K562 (cell line): ENCODE data around the gene EVI5. TPM values are rescaled to one million over a fixed set of nuclear protein-coding genes. Genes with fewer than 3 reads are reported as not detected.

Source experiments
- ARID1B ChIP-seq: fragments of 450-650 bp; IDR thresholded peaks from 2 replicates; pipeline ENCODE4 v1.6.1; 2016; ENCODE audit warnings: antibody characterized with exemption, mild to moderate bottlenecking, inconsistent platforms
- ATF7 ChIP-seq: fragments of 450-650 bp; IDR thresholded peaks from 2 replicates; pipeline ENCODE4 v1.7.1; 2014; ENCODE audit warnings: mild to moderate bottlenecking, moderate library complexity
- CBFA2T2 ChIP-seq: fragments of 450-650 bp; conservative IDR thresholded peaks from 2 replicates; pipeline ENCODE4 v1.6.1; 2017; ENCODE audit warnings: mild to moderate bottlenecking
- CBFA2T3 ChIP-seq: fragments of 450-650 bp; IDR thresholded peaks from 2 replicates; pipeline ENCODE4 v1.6.1; 2017
- CEBPB ChIP-seq: fragments of 450-650 bp; IDR thresholded peaks from 2 replicates; pipeline ENCODE4 v1.6.1; 2016; ENCODE audit warnings: missing genetic modification characterization, missing compliant biosample characterization
- DNMT1 ChIP-seq: fragments of 450-650 bp; IDR thresholded peaks from 2 replicates; pipeline ENCODE4 v1.6.1; 2016; ENCODE audit warnings: antibody characterized with exemption, mild to moderate bottlenecking
- FOXK2 ChIP-seq, 2 experiments: fragments of 450-650 bp; IDR thresholded peaks in 1 of 2; conservative IDR thresholded peaks in 1 of 2; 2 replicates each; pipeline ENCODE4 v1.6.1; 2016; ENCODE audit warnings: low read depth in 2 of 2, mild to moderate bottlenecking in 1 of 2
- HDAC1 ChIP-seq, 2 experiments: fragments of 450-650 bp; IDR thresholded peaks; 2 replicates each; pipeline ENCODE4 v1.6.1; 2016 to 2017; ENCODE audit warnings: inconsistent platforms in 1 of 2, mild to moderate bottlenecking in 1 of 2, moderate library complexity in 1 of 2
- HMBOX1 ChIP-seq: sonication (generic); IDR thresholded peaks from 2 replicates; pipeline ENCODE4 v1.6.1; 2016
- KDM1A ChIP-seq, 2 experiments: fragments of 450-650 bp; IDR thresholded peaks; 2 replicates each; pipeline ENCODE4 v1.6.1; 2016; ENCODE audit warnings: mild to moderate bottlenecking in 2 of 2
- LEF1 ChIP-seq: fragments of 450-650 bp; IDR thresholded peaks from 2 replicates; pipeline ENCODE4 v1.6.1; 2016; ENCODE audit warnings: mild to moderate bottlenecking
- MAFF ChIP-seq: IDR thresholded peaks from 2 replicates; pipeline ENCODE4 v1.6.1; 2012; ENCODE audit warnings: low read length, improper control_type of control experiment
- MAFG ChIP-seq: fragments of 450-650 bp; conservative IDR thresholded peaks from 2 replicates; pipeline ENCODE4 v1.6.1; 2016; ENCODE audit warnings: missing genetic modification characterization, missing compliant biosample characterization
- MNT ChIP-seq, 2 experiments: fragments of 450-650 bp; conservative IDR thresholded peaks; 2 replicates each; pipeline ENCODE4 v1.6.1; 2017; ENCODE audit warnings: mild to moderate bottlenecking in 2 of 2, moderate library complexity in 2 of 2
- MTA2 ChIP-seq: fragments of 450-650 bp; IDR thresholded peaks from 2 replicates; pipeline ENCODE4 v1.6.1; 2016; ENCODE audit warnings: low read depth
- NR2C1 ChIP-seq, 2 experiments: fragments of 450-650 bp; IDR thresholded peaks; 2 replicates each; pipeline ENCODE4 v1.6.1; 2017; ENCODE audit warnings: mild to moderate bottlenecking in 2 of 2, antibody characterized with exemption in 1 of 2, inconsistent platforms in 1 of 2, missing compliant biosample characterization in 1 of 2, missing genetic modification characterization in 1 of 2
- PHF20 ChIP-seq: fragments of 450-650 bp; IDR thresholded peaks from 2 replicates; pipeline ENCODE4 v1.6.1; 2018; ENCODE audit not compliant: partially characterized antibody
- PKNOX1 ChIP-seq: fragments of 450-650 bp; IDR thresholded peaks from 2 replicates; pipeline ENCODE4 v1.6.1; 2016
- PML ChIP-seq: IDR thresholded peaks from 2 replicates; pipeline ENCODE4 v1.6.1; 2012; ENCODE audit warnings: low read length, inconsistent platforms
- STAT6 ChIP-seq: sonication (generic); formaldehyde crosslinking; IDR thresholded peaks from 2 replicates; pipeline ENCODE4 v1.8.1; 2023; ENCODE audit warnings: mild to moderate bottlenecking, missing genetic modification reagents
- ZNF316 ChIP-seq: fragments of 450-650 bp; IDR thresholded peaks from 2 replicates; pipeline ENCODE4 v1.6.1; 2016
- polyA plus RNA-seq, 8 experiments: library from polyadenylated mRNA; depleted of rRNA in 4 of 8; stranded (reverse) in 5 of 8; unstranded in 3 of 8; fragments of >200 nt; fragmentation: Nextera tagmentation in 2 of 8; fragmentation: Illumina TruSeq in 1 of 8; extraction: Ambion mirVana in 2 of 8; extraction: Trizol in 1 of 8; gene quantifications; 2 replicates each; pipeline versions ENCODE4 v1.2.1 to v1.2.3, GENCODE V29; 2011 to 2014; ENCODE audit warnings: inconsistent platforms in 1 of 8, missing spikeins in 1 of 8
- total RNA-seq, 7 experiments: library from RNA; depleted of rRNA in 6 of 7; stranded (reverse); fragments of >200 nt in 6 of 7; fragmentation: Illumina TruSeq in 2 of 7; extraction: Trizol in 2 of 7; gene quantifications; 2 replicates each; pipeline versions ENCODE4 v1.2.1 to v1.2.3, GENCODE V29; 2011 to 2021; ENCODE audit warnings: low replicate concordance in 1 of 7

EVI5 gene
- total and polyA plus RNA-seq, 9 of the 15 experiments (the other 6 are each of a cell fraction or from before 2014, with no cell fraction given) = 1.7 to 50.1 (median 13.7) TPM

- TF ChIP-seq KDM1A (IDR thresholded peaks at IDR 0.05) (peak in 1 of 2 experiments; percentile 26; a peak in 1 of 4 replicates), CBFA2T2 (peak; percentile 31), HMBOX1 (peak; percentile 97), MNT (conservative IDR thresholded peaks at IDR 0.05) (no peak), PKNOX1 (peak; percentile 29), NR2C1 (IDR thresholded peaks at IDR 0.05) (no peak), NR2C1 (tag; IDR thresholded peaks at IDR 0.05) (no peak), MTA2 (peak; percentile 46), CEBPB (0 out of 2 replicates have a peak, but pooled peaks have one; percentile 24), PML (no peak), LEF1 (peak; percentile 36; the same call in 1 of the 2 replicates), PHF20 (no peak), DNMT1 (0 out of 2 replicates have a peak, but pooled peaks have one; percentile 19), MAFF (peak; percentile 78), ZNF316 (peak; percentile 91), MAFG (peak; percentile 78), ARID1B (peak; percentile 74), ATF7 (peak; percentile 34; the same call in 1 of the 2 replicates), FOXK2 (conservative IDR thresholded peaks at IDR 0.05 in 1 of 2, IDR thresholded peaks at IDR 0.05 in 1 of 2; ENCODE audit: low read depth in 2 of 2) (peak in 1 of 2 experiments; percentile 48; a peak in 1 of 4 replicates), HDAC1 (IDR thresholded peaks at IDR 0.05) (0 out of 4 replicates have a peak, but pooled peaks of 1 of the 2 experiments have one; percentile 35), STAT6 (CRISPR knock-in tag) (0 out of 2 replicates have a peak, but pooled peaks have one; percentile 56), CBFA2T3 (peak; percentile 52; the same call in 1 of the 2 replicates)
These were observed 1.4 kb upstream of the EVI5 start (continued) for GRCh38 chr1:92786111-92786901.
